ENCODE results near the gene PLEKHH1. TPM values are rescaled to one million over a fixed set of nuclear protein-coding genes. Genes with fewer than 3 reads are reported as not detected.

Gene PLEKHH1
- polyA plus RNA-seq, 1 donor from 2014 or later, result 34.1 TPM

- no peak overlapping the region for H3K27ac ChIP-seq (ENCODE audit: low read length)
- TF ChIP-seq POLR2AphosphoS5 (IDR thresholded peaks at IDR 0.05) (no peak), EP300 (conservative IDR thresholded peaks at IDR 0.05; ENCODE audit: poor library complexity, severe bottlenecking) (no peak), EZH2 (IDR thresholded peaks at IDR 0.05; ENCODE audit: borderline replicate concordance, insufficient read depth, low read length, poor library complexity, severe bottlenecking) (no peak), RAD21 (conservative IDR thresholded peaks at IDR 0.05) (no peak), CTCF (IDR thresholded peaks at IDR 0.05; ENCODE audit: poor library complexity, severe bottlenecking) (no peak)
- no peak overlapping the region for H3K4me2 ChIP-seq (ENCODE audit: low read length)
- no peaks in the 10 kb centered on the region for H3K9me3 ChIP-seq (ENCODE audit: low read length)
- H3K9me2 ChIP-seq (ENCODE audit: insufficient read depth, low read length), result no peaks in the 10 kb centered on the region
- no peaks in the 10 kb centered on the region for H3K36me3 ChIP-seq (ENCODE audit: insufficient read depth, low read length)
- H3K4me3 ChIP-seq (ENCODE audit: low read length), result peak overlapping the region; percentile 74
- H3F3A ChIP-seq (ENCODE audit: insufficient read depth, low read length, poor library complexity, severe bottlenecking), result no peaks in the 10 kb centered on the region
- H3K27me3 ChIP-seq (ENCODE audit: insufficient read depth, low read depth, low read length), result peaks cover 40% of the 10 kb centered on the region
- H4K20me1 ChIP-seq (ENCODE audit: insufficient read depth), result no peaks in the 10 kb centered on the region
- no peaks in the 10 kb centered on the region for H3K79me2 ChIP-seq (replicated peaks; ENCODE audit: insufficient read depth, low read length)
- no peak overlapping the region for H3K9ac ChIP-seq (ENCODE audit: low read length)
- H2AFZ ChIP-seq (ENCODE audit: low read depth, low read length), result no peak overlapping the region
These were observed 19.4 kb upstream of the PLEKHH1 start for GRCh38 chr14:67513631-67514108.

GRCh38 chr14:67514203-67514607 is 18.9 kb upstream of the PLEKHH1 start:
- Histone ChIP-seq H3K9ac (ENCODE audit: low read length) (peak overlapping the region; percentile 62), H3K79me2 (replicated peaks; ENCODE audit: insufficient read depth, low read length) (no peaks in the 10 kb centered on the region), H3K4me3 (ENCODE audit: low read length) (peak overlapping the region; percentile 74), H3K9me2 (ENCODE audit: insufficient read depth, low read length) (no peaks in the 10 kb centered on the region), H3K9me3 (ENCODE audit: low read length) (no peaks in the 10 kb centered on the region), H3K27ac (ENCODE audit: low read length) (no peak overlapping the region), H2AFZ (ENCODE audit: low read depth, low read length) (no peak overlapping the region), H3F3A (ENCODE audit: insufficient read depth, low read length, poor library complexity, severe bottlenecking) (no peaks in the 10 kb centered on the region), H3K4me2 (ENCODE audit: low read length) (no peak overlapping the region), H3K27me3 (ENCODE audit: insufficient read depth, low read depth, low read length) (peaks cover 40% of the 10 kb centered on the region), H3K36me3 (ENCODE audit: insufficient read depth, low read length) (no peaks in the 10 kb centered on the region), H4K20me1 (ENCODE audit: insufficient read depth) (no peaks in the 10 kb centered on the region)
- TF ChIP-seq RAD21 (conservative IDR thresholded peaks at IDR 0.05) (no peak), CTCF (IDR thresholded peaks at IDR 0.05; ENCODE audit: poor library complexity, severe bottlenecking) (no peak), MXI1 (conservative IDR thresholded peaks at IDR 0.05; ENCODE audit: poor library complexity, severe bottlenecking) (no peak), SMC3 (conservative IDR thresholded peaks at IDR 0.05; ENCODE audit: poor library complexity) (no peak), POLR2AphosphoS5 (IDR thresholded peaks at IDR 0.05) (no peak), EZH2 (IDR thresholded peaks at IDR 0.05; ENCODE audit: borderline replicate concordance, insufficient read depth, low read length, poor library complexity, severe bottlenecking) (no peak), REST (IDR thresholded peaks at IDR 0.05; ENCODE audit: borderline replicate concordance) (no peak), EP300 (conservative IDR thresholded peaks at IDR 0.05; ENCODE audit: poor library complexity, severe bottlenecking) (no peak), TAF1 (IDR thresholded peaks at IDR 0.05; ENCODE audit: low read depth) (no peak)

Data from neural cell (in vitro differentiated cells).